ENCODE results near the gene CD44. TPM values are rescaled to one million over a fixed set of nuclear protein-coding genes. Genes with fewer than 3 reads are reported as not detected.

CD44 gene
- total and polyA plus RNA-seq, 10 of the 15 experiments (the other 5 are each of a cell fraction or from before 2014, with no cell fraction given), result 57.1 to 293 (median 120) TPM

DNA sequence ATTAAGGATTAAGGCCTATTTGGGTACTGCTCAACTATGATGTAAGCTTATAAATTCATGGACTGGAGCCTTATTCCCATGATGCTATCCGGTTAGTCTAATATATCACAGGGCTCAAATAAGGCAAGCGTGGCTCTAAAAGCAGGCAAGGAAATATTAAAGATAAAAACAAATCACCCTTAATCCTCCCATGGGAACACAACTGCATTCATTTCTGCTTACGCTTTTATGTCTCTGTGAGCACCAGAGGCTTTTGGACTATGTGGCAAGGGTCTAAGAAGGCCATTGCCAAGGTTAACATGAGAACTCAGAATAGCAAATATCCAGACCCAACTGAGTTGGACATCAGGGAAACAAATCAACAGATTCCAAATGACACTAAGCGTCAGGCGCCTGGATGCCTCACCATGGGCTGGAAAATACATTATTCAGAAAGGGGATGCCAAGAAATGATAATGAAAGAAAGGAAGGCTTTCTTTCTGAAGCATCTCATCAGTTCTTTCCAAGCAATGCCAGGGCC is 142.3 kb downstream of the CD44 start:
- WGBS (ENCODE audit: insufficient coverage, insufficient replicate concordance, low lambda C conversion rate, missing lambda C conversion rate), result 89% methylated on average over 5 of the region's 5 CpGs
- in situ Hi-C loops (cut with MboI), result no loop called here
- Histone ChIP-seq H2AFZ (ENCODE audit: control insufficient read depth, low read depth, low read length) (no peak overlapping the region), H3K27me3 (replicated peaks in 1 of 2; ENCODE audit: control insufficient read depth in 2 of 2, insufficient read depth in 2 of 2, low read length in 1 of 2) (no peaks in the 10 kb centered on the region), H3K36me3 (ENCODE audit: control insufficient read depth in 2 of 2, insufficient read depth in 2 of 2, low read length in 1 of 2) (no peaks in the 10 kb centered on the region), H3K4me2 (ENCODE audit: control insufficient read depth, insufficient read depth) (no peak overlapping the region), H3K9me3 (replicated peaks; ENCODE audit: control insufficient read depth, insufficient read depth, low read length) (no peaks in the 10 kb centered on the region), H3K27ac (ENCODE audit: control insufficient read depth, insufficient read depth) (no peak overlapping the region), H3K9ac (ENCODE audit: control insufficient read depth, insufficient read depth, low read length) (no peak overlapping the region), H3K4me3 (no peak overlapping the region), H3K4me1 (ENCODE audit: control insufficient read depth, insufficient read depth, low read length) (no peaks in the 10 kb centered on the region), H3K79me2 (ENCODE audit: control insufficient read depth, insufficient read depth, low read length) (no peaks in the 10 kb centered on the region), H4K20me1 (ENCODE audit: control insufficient read depth, insufficient read depth) (no peaks in the 10 kb centered on the region)
- no TSS peak for BruUV-seq (replicated peaks)
- ChIA-PET SMC1A (ENCODE audit: uncharacterized antibody, unreplicated experiment) (interaction anchor here (0.9 to 1.6 kb wide), 2 partner anchors 29 to 47 kb away, joined by 3 read pairs; no protein-coding TSS in a partner anchor), POLR2A (interaction anchor here (1.0 kb wide), 1 partner anchor 12 kb away, joined by 3 read pairs; no protein-coding TSS in a partner anchor), CTCF (interaction anchor here (1.4 kb wide), 1 partner anchor 12 kb away, joined by 4 read pairs; no protein-coding TSS in a partner anchor), RAD21 (ENCODE audit: unreplicated experiment) (interaction anchor here (1.0 kb wide), 1 partner anchor 24 kb away, joined by 4 read pairs; no protein-coding TSS in a partner anchor)
- DNase-seq (ENCODE audit: low read depth, low spot score), result no peak
- TF ChIP-seq TCF12 (IDR thresholded peaks at IDR 0.05; ENCODE audit: low read depth, low read length) (no peak), MEF2B (IDR thresholded peaks at IDR 0.05; ENCODE audit: partially characterized antibody, poor library complexity, severe bottlenecking) (no peak), POLR2AphosphoS2 (IDR thresholded peaks at IDR 0.05; ENCODE audit: low read depth, low read length) (no peak), BCL3 (IDR thresholded peaks at IDR 0.05; ENCODE audit: borderline replicate concordance, insufficient read depth, low read depth, low read length, poor library complexity, severe bottlenecking) (no peak), SUZ12 (IDR thresholded peaks at IDR 0.05; ENCODE audit: unreplicated experiment) (no peak), YY1 (IDR thresholded peaks at IDR 0.05; ENCODE audit: low read depth, low read length) (no peak), FOXM1 (IDR thresholded peaks at IDR 0.05; ENCODE audit: low read depth, low read length) (no peak), IRF3 (IDR thresholded peaks at IDR 0.05) (no peak), MYC (IDR thresholded peaks at IDR 0.05; ENCODE audit: insufficient read depth, insufficient read length, insufficient replicate concordance, low read length, severe bottlenecking) (no peak), CHD1 (IDR thresholded peaks at IDR 0.05; ENCODE audit: low read depth, low read length) (no peak), ZNF384 (IDR thresholded peaks at IDR 0.05; ENCODE audit: borderline replicate concordance, low read depth, low read length) (no peak)
- intact Hi-C loops (cut with micrococcal nuclease; ENCODE audit: unreplicated experiment), result no loop called here
- no peak for FAIRE-seq
- ATAC-seq, result no peak

Other genes with a start within 250 kb of the CD44 start
- 34.7 and 40.1 TPM in 2 replicates for gene APIP, start 222.8 kb upstream of the CD44 start, total RNA-seq (2014; rRNA removed)
- gene APIP, start 222.8 kb upstream of the CD44 start, total RNA-seq (2014; rRNA removed; fragmentation: Illumina TruSeq; extraction: Trizol), result 56.3 and 57.0 TPM in 2 replicates
- gene APIP, start 222.8 kb upstream of the CD44 start, total RNA-seq (2021), result 40.7 and 40.8 TPM in 2 replicates
- gene APIP, start 222.8 kb upstream of the CD44 start, polyA plus RNA-seq (2011; rRNA removed), result 26.8 and 45.5 TPM in 2 replicates
- gene APIP, start 222.8 kb upstream of the CD44 start, polyA plus RNA-seq (2014; fragmentation: Illumina TruSeq; extraction: Trizol), result 52.9 and 63.8 TPM in 2 replicates
- gene APIP, start 222.8 kb upstream of the CD44 start, polyA plus RNA-seq (2014; fragmentation: Nextera tagmentation; extraction: Ambion mirVana), result 10 to 100 TPM; 85.4 to 87.1 TPM
- 35.5 and 43.4 TPM in 2 replicates for gene APIP, start 222.8 kb upstream of the CD44 start, polyA plus RNA-seq (2014; rRNA removed)
- 10 to 100 TPM; 52.6 to 59.4 TPM for gene APIP, start 222.8 kb upstream of the CD44 start, polyA plus RNA-seq (2016; fragmentation: Nextera tagmentation; extraction: Ambion mirVana)
- 22.4 and 28.0 TPM in 2 replicates for gene PDHX, start 222.6 kb upstream of the CD44 start, total RNA-seq (2014; rRNA removed)
- gene PDHX, start 222.6 kb upstream of the CD44 start, total RNA-seq (2014; rRNA removed; fragmentation: Illumina TruSeq; extraction: Trizol), result 27.6 and 29.8 TPM in 2 replicates
- 27.4 and 31.1 TPM in 2 replicates for gene PDHX, start 222.6 kb upstream of the CD44 start, total RNA-seq (2021)
- gene PDHX, start 222.6 kb upstream of the CD44 start, polyA plus RNA-seq (2011; rRNA removed), result 32.7 and 44.5 TPM in 2 replicates
- 28.7 and 31.5 TPM in 2 replicates for gene PDHX, start 222.6 kb upstream of the CD44 start, polyA plus RNA-seq (2014; fragmentation: Illumina TruSeq; extraction: Trizol)
- gene PDHX, start 222.6 kb upstream of the CD44 start, polyA plus RNA-seq (2014; fragmentation: Nextera tagmentation; extraction: Ambion mirVana), result 10 to 100 TPM; 21.9 to 24.5 TPM
- gene PDHX, start 222.6 kb upstream of the CD44 start, polyA plus RNA-seq (2014; rRNA removed), result 13.2 and 14.5 TPM in 2 replicates
- gene PDHX, start 222.6 kb upstream of the CD44 start, polyA plus RNA-seq (2016; fragmentation: Nextera tagmentation; extraction: Ambion mirVana), result 10 to 100 TPM; 38.9 to 41.9 TPM

Data from GM12878 (cell line).